Measurements from ENCODE around the gene ITIH3.

GRCh38 chr3:52775877-52776276, 18.7 kb upstream of the ITIH3 start:
- TF ChIP-seq CTCF (IDR thresholded peaks at IDR 0.05) (no peak), GATA2 (CRISPR knock-in tag; IDR thresholded peaks at IDR 0.05) (no peak), REST (IDR thresholded peaks at IDR 0.05; ENCODE audit: low read depth, low read length) (no peak), ZBTB33 (IDR thresholded peaks at IDR 0.05; ENCODE audit: borderline replicate concordance, low read depth) (no peak)
